GM23248 (cell line): ENCODE data around the gene VASH1. TPM values are rescaled to one million over a fixed set of nuclear protein-coding genes. Genes with fewer than 3 reads are reported as not detected.
A peak's percentile ranks its signal among the peaks of the same experiment; 100 is the strongest.

Experiments used
- DNase-seq: peaks from one replicate; pipeline ENCODE4 v3.0.0-alpha.2; 2015
- H2AFZ ChIP-seq: fragments of 200-600 bp; sonication (generic); 2 replicates; pipeline ENCODE4 v1.6.1; 2016; ENCODE audit warnings: antibody characterized with exemption
- H3F3A ChIP-seq: fragments of 200-600 bp; sonication (generic); 2 replicates; pipeline ENCODE4 v1.6.1; 2016; ENCODE audit warnings: mild to moderate bottlenecking, antibody characterized with exemption, mixed run types; ENCODE audit not compliant: insufficient read depth
- H3K27ac ChIP-seq: fragments of 200-600 bp; sonication (generic); 2 replicates; pipeline ENCODE4 v1.5.1; 2016; ENCODE audit warnings: mild to moderate bottlenecking
- H3K27me3 ChIP-seq: fragments of 200-600 bp; sonication (generic); replicated peaks from 2 replicates; pipeline ENCODE4 v1.6.1; 2016; ENCODE audit warnings: mild to moderate bottlenecking; ENCODE audit not compliant: insufficient read depth
- H3K36me3 ChIP-seq: fragments of 200-600 bp; sonication (generic); 2 replicates; pipeline ENCODE4 v1.6.1; 2016; ENCODE audit warnings: low read depth, mild to moderate bottlenecking
- H3K4me1 ChIP-seq: fragments of 200-600 bp; sonication (generic); 2 replicates; pipeline ENCODE4 v1.6.1; 2016; ENCODE audit warnings: mild to moderate bottlenecking; ENCODE audit not compliant: insufficient read depth
- H3K4me2 ChIP-seq: fragments of 200-600 bp; sonication (generic); one replicate; pipeline ENCODE4 v1.6.1; 2016; ENCODE audit warnings: mild to moderate bottlenecking; ENCODE audit not compliant: unreplicated experiment
- H3K4me3 ChIP-seq: fragments of 200-600 bp; sonication (generic); 2 replicates; pipeline ENCODE4 v1.5.1; 2016; ENCODE audit warnings: mild to moderate bottlenecking
- H3K79me2 ChIP-seq: fragments of 200-600 bp; sonication (generic); 2 replicates; pipeline ENCODE4 v1.6.1; 2016; ENCODE audit warnings: mild to moderate bottlenecking; ENCODE audit not compliant: insufficient read depth
- H3K9ac ChIP-seq: fragments of 200-600 bp; sonication (generic); 2 replicates; pipeline ENCODE4 v1.6.1; 2016; ENCODE audit warnings: mild to moderate bottlenecking
- H3K9me2 ChIP-seq: fragments of 200-600 bp; sonication (generic); 2 replicates; pipeline ENCODE4 v1.6.1; 2016; ENCODE audit warnings: mixed run types, mild to moderate bottlenecking, moderate library complexity; ENCODE audit not compliant: insufficient read depth
- H3K9me3 ChIP-seq: fragments of 200-600 bp; sonication (generic); one replicate; pipeline ENCODE4 v1.6.1; 2017; ENCODE audit warnings: low read depth
- H4K20me1 ChIP-seq: fragments of 200-600 bp; sonication (generic); 2 replicates; pipeline ENCODE4 v1.6.0; 2016; ENCODE audit not compliant: insufficient read depth
- EZH2 ChIP-seq: fragments of 200-600 bp; sonication (generic); IDR thresholded peaks from 2 replicates; pipeline ENCODE4 v1.6.1; 2018; ENCODE audit warnings: antibody characterized with exemption, mild to moderate bottlenecking; ENCODE audit not compliant: insufficient read depth, poor library complexity, severe bottlenecking
- EZH2phosphoT487 ChIP-seq: fragments of 200-600 bp; sonication (generic); IDR thresholded peaks from 2 replicates; pipeline ENCODE4 v1.6.1; 2018; ENCODE audit warnings: antibody characterized with exemption, moderate library complexity, mild to moderate bottlenecking, low read depth; ENCODE audit not compliant: insufficient read depth
- WGBS, 2 experiments: methylation state at CpG; one replicate each; pipeline ENCODE4 v1.1.6; 2015 to 2017; ENCODE audit warnings: low lambda C conversion rate in 2 of 2, low coverage in 1 of 2; ENCODE audit errors: missing lambda C conversion rate in 2 of 2; 5-methylcytosine and 5-hydroxymethylcytosine counted together
- in situ Hi-C: fragments of 300-500 bp; cut with MboI; formaldehyde crosslinking; loops from 2 replicates; pipeline ENCODE4 v1.15.0; 2020
- polyA plus RNA-seq: library from polyadenylated mRNA; unstranded; fragments of >200 nt; fragmentation: Nextera tagmentation; extraction: Ambion mirVana; gene quantifications from 2 replicates; pipeline ENCODE4 v1.2.1, GENCODE V29; 2016
- total RNA-seq: library from RNA; depleted of rRNA; stranded (reverse); fragments of >200 nt; shearing (Covaris generic); gene quantifications from 2 replicates; pipeline ENCODE4 v1.2.3, GENCODE V29; 2014

Gene VASH1
- total and polyA plus RNA-seq, 2 experiments from 2014 or later = 2.2 to 2.6 TPM

DNA sequence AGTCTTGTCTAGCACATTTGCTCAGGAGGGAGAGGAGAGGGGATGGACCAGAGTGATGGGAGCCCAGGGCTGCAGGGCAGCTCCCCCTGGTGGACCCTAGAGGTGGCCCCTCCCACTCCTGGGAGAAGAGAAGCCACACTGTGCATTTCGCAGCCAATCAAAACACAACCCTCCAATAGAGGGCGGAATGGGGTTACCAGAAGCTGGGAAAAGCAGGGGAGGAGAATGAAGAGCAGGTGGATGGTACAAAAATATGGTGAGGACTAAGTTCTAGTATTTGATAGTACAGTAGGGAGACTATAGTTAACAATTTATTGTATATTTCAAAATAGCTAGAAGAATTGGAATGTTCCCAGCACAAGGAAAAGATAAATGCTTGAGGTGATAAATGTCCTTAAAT is 23.6 kb downstream of the VASH1 start:
- TF ChIP-seq EZH2 (no peak), EZH2phosphoT487 (no peak)
- H3K36me3 ChIP-seq = no peaks in the 10 kb centered on the region
- in situ Hi-C loops = no loop called here
- WGBS, 2 experiments = 87 to 91% methylated on average over 2 of the region's 2 CpGs
- H4K20me1 ChIP-seq = no peaks in the 10 kb centered on the region
- H3K27me3 ChIP-seq = no peaks in the 10 kb centered on the region
- no peaks in the 10 kb centered on the region for H3K9me3 ChIP-seq
- no peak overlapping the region for H2AFZ ChIP-seq
- no peak overlapping the region for H3K4me3 ChIP-seq
- H3K27ac ChIP-seq = no peak overlapping the region
- H3K9me2 ChIP-seq = no peaks in the 10 kb centered on the region
- H3K4me2 ChIP-seq = no peak overlapping the region
- DNase-seq = peak; percentile 72
- H3K9ac ChIP-seq = no peak overlapping the region
- no peaks in the 10 kb centered on the region for H3K4me1 ChIP-seq
- H3F3A ChIP-seq = no peaks in the 10 kb centered on the region
- no peaks in the 10 kb centered on the region for H3K79me2 ChIP-seq

DNA sequence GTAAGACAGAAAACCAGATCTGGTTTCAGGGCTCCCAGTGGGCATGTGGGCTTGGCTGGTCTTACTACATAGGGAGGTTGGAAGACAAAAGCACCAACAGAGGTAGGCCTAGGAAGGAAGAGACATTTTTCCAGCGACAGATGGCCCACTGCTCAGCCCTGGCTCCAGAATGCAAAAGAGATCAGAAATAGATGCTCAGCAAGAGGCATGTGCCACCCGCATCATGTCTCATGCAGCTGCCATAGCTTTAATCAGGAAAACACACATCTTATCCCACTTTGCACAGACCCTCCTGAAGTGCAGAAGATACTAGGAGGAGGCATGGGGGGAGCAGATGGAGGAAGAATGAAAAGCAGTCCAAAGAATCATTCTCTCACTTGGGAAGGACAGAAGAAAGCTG is 25.3 kb downstream of the VASH1 start:
- H3K27me3 ChIP-seq = no peaks in the 10 kb centered on the region
- 100% methylated on average over 2 of the region's 2 CpGs for WGBS, 2 experiments
- no peaks in the 10 kb centered on the region for H3K36me3 ChIP-seq
- H3K9me2 ChIP-seq = no peaks in the 10 kb centered on the region
- H3K79me2 ChIP-seq = no peaks in the 10 kb centered on the region
- no peaks in the 10 kb centered on the region for H4K20me1 ChIP-seq
- H3K4me1 ChIP-seq = no peaks in the 10 kb centered on the region
- no peak overlapping the region for H3K4me2 ChIP-seq
- no peak overlapping the region for H3K9ac ChIP-seq
- DNase-seq = no peak
- H2AFZ ChIP-seq = no peak overlapping the region
- TF ChIP-seq EZH2 = no peak
- TF ChIP-seq EZH2phosphoT487 = no peak
- H3F3A ChIP-seq = no peaks in the 10 kb centered on the region
- no peak overlapping the region for H3K4me3 ChIP-seq
- H3K27ac ChIP-seq = no peak overlapping the region
- in situ Hi-C loops = no loop called here
- no peaks in the 10 kb centered on the region for H3K9me3 ChIP-seq

DNA sequence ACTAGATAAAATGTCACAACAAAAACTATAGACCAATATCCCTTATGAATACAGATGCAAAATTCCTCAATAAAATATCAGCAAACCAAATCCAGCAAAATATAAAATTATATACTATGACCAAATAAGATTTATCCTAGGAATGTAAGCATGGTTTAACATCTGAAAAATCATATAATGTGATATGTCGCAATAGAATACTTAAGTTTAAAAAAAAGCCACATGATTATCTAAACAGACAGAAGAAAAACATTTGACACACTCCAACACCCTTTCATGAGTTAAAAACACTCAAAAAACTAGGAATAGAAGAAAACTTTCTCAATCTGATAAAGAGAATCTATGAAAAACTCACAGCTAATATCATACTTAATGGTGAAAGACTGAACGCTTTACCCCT is 31.2 kb downstream of the VASH1 start:
- Histone ChIP-seq H3F3A (no peaks in the 10 kb centered on the region), H3K36me3 (0 out of 2 replicates have a peak, but pooled peaks cover under 1% of the 10 kb centered on the region), H4K20me1 (no peaks in the 10 kb centered on the region), H3K9me3 (no peaks in the 10 kb centered on the region), H3K9ac (no peak overlapping the region), H3K27me3 (no peaks in the 10 kb centered on the region), H2AFZ (no peak overlapping the region), H3K9me2 (no peaks in the 10 kb centered on the region), H3K4me3 (no peak overlapping the region), H3K79me2 (no peaks in the 10 kb centered on the region), H3K4me1 (no peaks in the 10 kb centered on the region), H3K4me2 (no peak overlapping the region), H3K27ac (no peak overlapping the region)
- no peak for DNase-seq
- TF ChIP-seq EZH2phosphoT487 (no peak), EZH2 (no peak)
- in situ Hi-C loops = no loop called here
- WGBS, 2 experiments = 94 to 95% methylated on average over 2 of the region's 2 CpGs

DNA sequence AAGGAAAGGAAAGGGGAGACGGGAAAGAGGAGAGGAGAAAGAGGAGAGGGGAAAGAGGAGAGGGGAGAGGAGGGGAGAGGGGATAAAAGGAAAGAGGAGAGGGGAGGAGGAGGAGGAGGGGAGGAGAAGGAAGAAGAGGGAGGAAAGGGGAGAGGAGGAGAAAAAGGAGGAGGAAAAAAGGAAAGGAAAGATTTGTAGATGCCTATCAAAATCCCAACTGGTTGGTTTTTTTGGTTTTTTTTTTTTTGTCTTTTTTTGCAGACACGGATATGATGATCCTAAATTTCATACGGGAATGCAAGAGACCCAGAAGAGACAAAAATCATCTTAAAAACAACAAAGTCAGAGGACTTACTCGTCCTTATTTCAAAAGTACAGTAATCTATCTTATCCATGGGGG is 32.1 kb downstream of the VASH1 start:
- H3F3A ChIP-seq = no peaks in the 10 kb centered on the region
- H2AFZ ChIP-seq = no peak overlapping the region
- in situ Hi-C loops = no loop called here
- H3K4me3 ChIP-seq = no peak overlapping the region
- H3K4me2 ChIP-seq = no peak overlapping the region
- no peaks in the 10 kb centered on the region for H3K4me1 ChIP-seq
- no peak overlapping the region for H3K27ac ChIP-seq
- H3K36me3 ChIP-seq = peaks cover 4% of the 10 kb centered on the region; the same call in 1 of the 2 replicates
- H3K9ac ChIP-seq = no peak overlapping the region
- DNase-seq = no peak
- no peaks in the 10 kb centered on the region for H3K79me2 ChIP-seq
- H3K9me2 ChIP-seq = no peaks in the 10 kb centered on the region
- H4K20me1 ChIP-seq = no peaks in the 10 kb centered on the region
- TF ChIP-seq EZH2phosphoT487 (no peak), EZH2 (no peak)
- no peaks in the 10 kb centered on the region for H3K27me3 ChIP-seq
- WGBS, 2 experiments = 81 to 85% methylated on average over 4 of the region's 4 CpGs
- H3K9me3 ChIP-seq = no peaks in the 10 kb centered on the region

DNA sequence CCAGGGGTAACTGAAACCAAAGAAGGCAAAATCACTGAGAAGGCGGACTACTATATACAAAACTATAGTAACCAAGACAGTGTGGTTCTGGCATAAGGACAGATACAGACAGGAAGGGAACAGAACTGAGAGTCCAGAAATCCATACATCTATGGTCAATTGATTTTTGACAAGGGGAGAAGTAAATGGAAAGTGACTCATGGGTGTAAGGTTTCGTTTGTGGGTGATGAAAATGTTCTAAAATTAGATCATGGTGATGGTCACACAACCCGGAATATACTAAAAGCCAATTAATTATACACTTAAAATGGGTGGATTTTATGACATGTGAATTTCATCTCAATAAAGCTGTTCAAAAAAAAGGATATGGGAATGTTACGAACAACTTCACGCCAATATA is 32.7 kb downstream of the VASH1 start:
- in situ Hi-C loops = no loop called here
- TF ChIP-seq EZH2 (no peak), EZH2phosphoT487 (no peak)
- H3K79me2 ChIP-seq = no peaks in the 10 kb centered on the region
- no peaks in the 10 kb centered on the region for H3F3A ChIP-seq
- no peaks in the 10 kb centered on the region for H3K27me3 ChIP-seq
- H3K27ac ChIP-seq = no peak overlapping the region
- no peaks in the 10 kb centered on the region for H3K4me1 ChIP-seq
- H3K9me2 ChIP-seq = no peaks in the 10 kb centered on the region
- 73 to 81% methylated on average over 5 of the region's 5 CpGs for WGBS, 2 experiments
- peaks cover 4% of the 10 kb centered on the region; the same call in 1 of the 2 replicates for H3K36me3 ChIP-seq
- H3K4me3 ChIP-seq = no peak overlapping the region
- DNase-seq = no peak
- H3K9me3 ChIP-seq = no peaks in the 10 kb centered on the region
- H2AFZ ChIP-seq = no peak overlapping the region
- H3K4me2 ChIP-seq = no peak overlapping the region
- no peak overlapping the region for H3K9ac ChIP-seq
- H4K20me1 ChIP-seq = no peaks in the 10 kb centered on the region
